ENCODE results near the gene CTDSPL2. TPM values are rescaled to one million over a fixed set of nuclear protein-coding genes. Genes with fewer than 3 reads are reported as not detected.
"Not testable (repeated sequence)": the region's sequence is repeated elsewhere in the genome, so short reads cannot be mapped to it uniquely, and the experiment has no call there.

The CTDSPL2 gene
- total RNA-seq, 3 donors from 2014 or later (not counting 1 experiment from before 2014, with no cell fraction given): 89.5 to 108 (median 96.5) TPM

- no peaks in the 10 kb centered on the region for H3K4me1 ChIP-seq (ENCODE audit: control insufficient read depth, insufficient read depth, low read length)
- Mint-ChIP-seq H3K36me3 (peaks cover 9% of the 10 kb centered on the region), H3K27ac (peak overlapping the region; percentile 40 to 50), H3K4me1 (peaks cover 0 to 27% of the 10 kb centered on the region in 2 donors), H3K9me3 (no peaks in the 10 kb centered on the region), H3K4me3 (no peak overlapping the region), H3K27me3 (ENCODE audit: low read depth in 2 of 2) (no peaks in the 10 kb centered on the region)
- ATAC-seq (no peak), DNase-seq (peak in 1 of 2 donors; percentile 29)
- H3K27ac ChIP-seq (ENCODE audit: low read length): no peak overlapping the region
- TF ChIP-seq CTCF (IDR thresholded peaks at IDR 0.05): no peak
- no peak overlapping the region for H3K4me3 ChIP-seq (ENCODE audit: low read length)
- intact Hi-C loops (cut with micrococcal nuclease): no loop called here
- 69% methylated on average over 4 of the region's 4 CpGs for WGBS (ENCODE audit: insufficient coverage)
- peaks cover 72% of the 10 kb centered on the region for H3K36me3 ChIP-seq (ENCODE audit: control insufficient read depth, insufficient read depth, low read length)
- no peaks in the 10 kb centered on the region for H3K9me3 ChIP-seq (ENCODE audit: control insufficient read depth, insufficient read depth, low read length)
- H3K27me3 ChIP-seq (ENCODE audit: control insufficient read depth, insufficient read depth, low read length): no peaks in the 10 kb centered on the region
Measured at GRCh38 chr15:44554934-44555723, 127.7 kb downstream of the CTDSPL2 start.

- H3K9me3 ChIP-seq (ENCODE audit: control insufficient read depth, insufficient read depth, low read length); H3K27ac ChIP-seq (ENCODE audit: low read length); ATAC-seq; H3K4me3 Mint-ChIP-seq; H3K27me3 Mint-ChIP-seq (ENCODE audit: low read depth in 2 of 2); H3K4me3 ChIP-seq (ENCODE audit: low read length); H3K4me1 Mint-ChIP-seq; intact Hi-C loops (cut with micrococcal nuclease); H3K9me3 Mint-ChIP-seq; H3K27me3 ChIP-seq (ENCODE audit: control insufficient read depth, insufficient read depth, low read length); H3K4me1 ChIP-seq (ENCODE audit: control insufficient read depth, insufficient read depth, low read length): not testable (repeated sequence)
- Mint-ChIP-seq H3K27ac (peak overlapping the region; percentile 14 to 40), H3K36me3 (peaks cover 27% of the 10 kb centered on the region)
- peak in 1 of 2 donors; percentile 34 for DNase-seq
- H3K36me3 ChIP-seq (ENCODE audit: control insufficient read depth, insufficient read depth, low read length): peaks cover 84% of the 10 kb centered on the region
Measured at GRCh38 chr15:44560926-44561325, 133.5 kb downstream of the CTDSPL2 start.

DNA sequence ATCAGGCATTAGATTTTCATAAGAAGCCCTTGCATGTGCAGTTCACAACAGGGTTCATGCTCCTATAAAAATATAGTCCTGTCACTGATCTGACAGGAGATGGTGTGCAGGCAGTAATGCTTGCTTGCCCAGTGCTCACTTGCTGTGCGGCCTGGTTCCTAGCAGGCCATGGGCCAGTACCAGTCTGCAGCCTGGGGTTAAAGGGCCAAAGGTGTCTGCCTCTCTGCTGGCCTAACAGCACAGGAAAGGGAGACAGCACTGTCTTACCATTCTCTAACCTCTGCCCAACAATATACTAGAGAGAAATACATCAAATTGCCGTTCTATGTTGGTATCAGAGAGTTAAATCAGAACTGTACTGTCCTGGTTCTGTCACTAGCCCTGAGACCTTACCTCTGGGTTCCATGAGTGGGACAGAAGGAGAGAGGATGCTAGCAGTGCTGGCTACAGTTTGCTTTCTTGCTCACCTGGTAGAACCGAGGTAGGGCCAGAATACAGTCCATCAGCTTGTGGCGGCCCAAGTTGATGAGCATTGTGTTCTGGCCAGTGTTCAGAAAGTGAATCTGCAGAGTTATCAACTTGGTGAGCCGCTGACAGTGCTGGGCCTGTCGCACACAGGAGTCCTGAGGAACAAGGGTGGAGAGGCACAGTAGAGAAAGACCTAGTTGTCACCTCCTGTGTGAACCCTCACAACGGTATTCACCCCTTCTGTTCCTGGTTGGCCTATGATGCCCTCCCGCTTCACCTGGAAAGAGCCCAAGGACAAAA lies 138.1 kb downstream of the CTDSPL2 start:
- Histone ChIP-seq H3K27me3 (ENCODE audit: control insufficient read depth, insufficient read depth, low read length) (no peaks in the 10 kb centered on the region), H3K4me3 (ENCODE audit: low read length) (no peak overlapping the region), H3K9me3 (ENCODE audit: control insufficient read depth, insufficient read depth, low read length) (no peaks in the 10 kb centered on the region), H3K36me3 (ENCODE audit: control insufficient read depth, insufficient read depth, low read length) (peaks cover 78% of the 10 kb centered on the region), H3K4me1 (ENCODE audit: control insufficient read depth, insufficient read depth, low read length) (no peaks in the 10 kb centered on the region), H3K27ac (ENCODE audit: low read length) (no peak overlapping the region)
- Mint-ChIP-seq H3K36me3 (peaks cover 13% of the 10 kb centered on the region), H3K9me3 (no peaks in the 10 kb centered on the region), H3K27ac (no peak overlapping the region), H3K4me1 (peaks cover 0 to 5% of the 10 kb centered on the region in 2 donors), H3K4me3 (no peak overlapping the region), H3K27me3 (ENCODE audit: low read depth in 2 of 2) (no peaks in the 10 kb centered on the region)
- no peak for TF ChIP-seq CTCF (IDR thresholded peaks at IDR 0.05)
- 96% methylated on average over 8 of the region's 8 CpGs for WGBS (ENCODE audit: insufficient coverage)
- intact Hi-C loops (cut with micrococcal nuclease): no loop called here
- no peak for DNase-seq
- ATAC-seq: no peak

GRCh38 chr15:44566155-44566540 lies 138.7 kb downstream of the CTDSPL2 start:
- Mint-ChIP-seq H3K27me3 (ENCODE audit: low read depth in 2 of 2) (no peaks in the 10 kb centered on the region), H3K27ac (no peak overlapping the region), H3K36me3 (peaks cover 10% of the 10 kb centered on the region), H3K9me3 (no peaks in the 10 kb centered on the region), H3K4me3 (no peak overlapping the region), H3K4me1 (no peaks in the 10 kb centered on the region)
- no peak for DNase-seq
- Histone ChIP-seq H3K27ac (ENCODE audit: low read length) (no peak overlapping the region), H3K9me3 (ENCODE audit: control insufficient read depth, insufficient read depth, low read length) (no peaks in the 10 kb centered on the region), H3K4me3 (ENCODE audit: low read length) (no peak overlapping the region), H3K4me1 (ENCODE audit: control insufficient read depth, insufficient read depth, low read length) (no peaks in the 10 kb centered on the region), H3K36me3 (ENCODE audit: control insufficient read depth, insufficient read depth, low read length) (peaks cover 79% of the 10 kb centered on the region), H3K27me3 (ENCODE audit: control insufficient read depth, insufficient read depth, low read length) (no peaks in the 10 kb centered on the region)
- 99% methylated on average over 4 of the region's 4 CpGs for WGBS (ENCODE audit: insufficient coverage)
- TF ChIP-seq CTCF (IDR thresholded peaks at IDR 0.05): no peak
- ATAC-seq: no peak
- intact Hi-C loops (cut with micrococcal nuclease): no loop called here

All from natural killer cell (primary cell).